ENCODE measurements around the gene DYSF. TPM values are rescaled to one million over a fixed set of nuclear protein-coding genes. Genes with fewer than 3 reads are reported as not detected.

DYSF gene
- total RNA-seq, 1 experiment from 2014 or later = 0.24 TPM

GRCh38 chr2:71528749-71529148 is 75.4 kb downstream of the DYSF start:
- no peak overlapping the region for H3K27ac ChIP-seq (ENCODE audit: low read depth, low read length, poor library complexity, severe bottlenecking)
- POLR2A ChIA-PET (ENCODE audit: low non-redundant PET) = no interaction called here

GRCh38 chr2:71530211-71530610 is 76.8 kb downstream of the DYSF start:
- no peak overlapping the region for H3K27ac ChIP-seq (ENCODE audit: low read depth, low read length, poor library complexity, severe bottlenecking)
- intact Hi-C loops (cut with micrococcal nuclease; ENCODE audit: unreplicated experiment) = no loop called here
- BruUV-seq (replicated peaks) = no TSS peak

More at GRCh38 chr2:71528749-71529148, 75.4 kb downstream of the DYSF start:
- no peak for TF ChIP-seq EZH2 (IDR thresholded peaks at IDR 0.05; ENCODE audit: borderline replicate concordance, low read depth, low read length, poor library complexity, severe bottlenecking)
- no peak for TF ChIP-seq CTCF (conservative IDR thresholded peaks at IDR 0.05; ENCODE audit: low read depth, low read length)
- no peak for DNase-seq (ENCODE audit: low spot score)
- no peak overlapping the region for H3K4me3 ChIP-seq (ENCODE audit: low read depth, low read length, poor library complexity, severe bottlenecking)
- H3K27me3 ChIP-seq (replicated peaks; ENCODE audit: insufficient read depth, low read depth, low read length, poor library complexity) = no peaks in the 10 kb centered on the region
- H3K36me3 ChIP-seq (ENCODE audit: insufficient read depth, low read length, poor library complexity, severe bottlenecking) = no peaks in the 10 kb centered on the region
- no peaks in the 10 kb centered on the region for H3K9me3 ChIP-seq (ENCODE audit: low read depth, low read length, poor library complexity, severe bottlenecking)
- BruUV-seq (replicated peaks) = no TSS peak
- intact Hi-C loops (cut with micrococcal nuclease; ENCODE audit: unreplicated experiment) = no loop called here
- CTCF ChIA-PET = no interaction called here
- H3K4me1 ChIP-seq (ENCODE audit: insufficient read depth, low read length, poor library complexity, severe bottlenecking) = no peaks in the 10 kb centered on the region

GRCh38 chr2:71530641-71531332 is 77.4 kb downstream of the DYSF start:
- Histone ChIP-seq H3K27me3 (replicated peaks; ENCODE audit: insufficient read depth, low read depth, low read length, poor library complexity) (no peaks in the 10 kb centered on the region), H3K36me3 (ENCODE audit: insufficient read depth, low read length, poor library complexity, severe bottlenecking) (no peaks in the 10 kb centered on the region), H3K27ac (ENCODE audit: low read depth, low read length, poor library complexity, severe bottlenecking) (no peak overlapping the region), H3K4me1 (ENCODE audit: insufficient read depth, low read length, poor library complexity, severe bottlenecking) (no peaks in the 10 kb centered on the region), H3K4me3 (ENCODE audit: low read depth, low read length, poor library complexity, severe bottlenecking) (no peak overlapping the region), H3K9me3 (ENCODE audit: low read depth, low read length, poor library complexity, severe bottlenecking) (no peaks in the 10 kb centered on the region)
- CTCF ChIA-PET = interaction anchor here (0.5 to 1.5 kb wide), 2 partner anchors 231 to 1329 kb away, joined by 5 to 10 read pairs; no protein-coding TSS in a partner anchor
- POLR2A ChIA-PET (ENCODE audit: low non-redundant PET) = no interaction called here
- intact Hi-C loops (cut with micrococcal nuclease; ENCODE audit: unreplicated experiment) = no loop called here
- TF ChIP-seq EZH2 (IDR thresholded peaks at IDR 0.05; ENCODE audit: borderline replicate concordance, low read depth, low read length, poor library complexity, severe bottlenecking) (no peak), CTCF (conservative IDR thresholded peaks at IDR 0.05; ENCODE audit: low read depth, low read length) (peak; percentile 76)
- BruUV-seq (replicated peaks) = no TSS peak
- peak; percentile 75 for DNase-seq (ENCODE audit: low spot score)

More at GRCh38 chr2:71530211-71530610, 76.8 kb downstream of the DYSF start:
- TF ChIP-seq CTCF (conservative IDR thresholded peaks at IDR 0.05; ENCODE audit: low read depth, low read length) (no peak), EZH2 (IDR thresholded peaks at IDR 0.05; ENCODE audit: borderline replicate concordance, low read depth, low read length, poor library complexity, severe bottlenecking) (no peak)
- no peaks in the 10 kb centered on the region for H3K9me3 ChIP-seq (ENCODE audit: low read depth, low read length, poor library complexity, severe bottlenecking)
- ChIA-PET POLR2A (ENCODE audit: low non-redundant PET) (no interaction called here), CTCF (interaction anchor here (0.5 to 1.5 kb wide), 2 partner anchors 230 to 1330 kb away, joined by 5 to 10 read pairs; no protein-coding TSS in a partner anchor)
- no peak overlapping the region for H3K4me3 ChIP-seq (ENCODE audit: low read depth, low read length, poor library complexity, severe bottlenecking)
- H3K36me3 ChIP-seq (ENCODE audit: insufficient read depth, low read length, poor library complexity, severe bottlenecking) = no peaks in the 10 kb centered on the region
- no peaks in the 10 kb centered on the region for H3K4me1 ChIP-seq (ENCODE audit: insufficient read depth, low read length, poor library complexity, severe bottlenecking)
- no peak for DNase-seq (ENCODE audit: low spot score)
- H3K27me3 ChIP-seq (replicated peaks; ENCODE audit: insufficient read depth, low read depth, low read length, poor library complexity) = no peaks in the 10 kb centered on the region
